Upper lobe of left lung (tissue), 6 donors: ENCODE results near the gene MAFF. TPM values are rescaled to one million over a fixed set of nuclear protein-coding genes. Genes with fewer than 3 reads are reported as not detected.

Source experiments
- ATAC-seq, 2 donors: fragments of 200-7000 bp; cut with Tn5 transposase; one replicate each; pipeline ENCODE4 v1.9.1; 2022; ENCODE audit warnings: mild to moderate bottlenecking in 2 of 2, moderate library complexity in 2 of 2; ENCODE audit not compliant: low FRiP score in 2 of 2
- DNase-seq, 2 donors: peaks; one replicate each; pipeline ENCODE4 v3.0.0-alpha.2; 2019 to 2020
- H3K27ac ChIP-seq, 4 donors: fragments of 200-600 bp; sonication (generic); one replicate each; pipeline ENCODE4 v1.5.1; 2016 to 2019
- H3K27me3 ChIP-seq, 4 donors: fragments of 200-600 bp; sonication (generic); one replicate each; pipeline ENCODE4 v1.5.1; 2017 to 2019
- H3K36me3 ChIP-seq, 4 donors: fragments of 200-600 bp; sonication (generic); one replicate each; pipeline ENCODE4 v1.5.1; 2016 to 2019
- H3K4me1 ChIP-seq, 4 donors: fragments of 200-600 bp; sonication (generic); one replicate each; pipeline ENCODE4 v1.5.1; 2018 to 2019
- H3K4me3 ChIP-seq, 4 donors: fragments of 200-600 bp; sonication (generic); one replicate each; pipeline ENCODE4 v1.5.1; 2017 to 2019; ENCODE audit warnings: mild to moderate bottlenecking in 2 of 4, moderate library complexity in 1 of 4
- H3K9me3 ChIP-seq, 4 donors: fragments of 200-600 bp; sonication (generic); one replicate each; pipeline ENCODE4 v1.5.1; 2018 to 2019
- EP300 ChIP-seq, 4 donors: sonication (generic); formaldehyde crosslinking; IDR thresholded peaks; one replicate each; pipeline ENCODE4 v1.5.1; 2017; ENCODE audit warnings: antibody characterized with exemption in 4 of 4, control low read depth in 2 of 4
- POLR2A ChIP-seq, 4 donors: fragments of 450-650 bp; IDR thresholded peaks; one replicate each; pipeline ENCODE4 v1.5.1; 2016 to 2017; ENCODE audit warnings: antibody characterized with exemption in 4 of 4, mild to moderate bottlenecking in 2 of 4
- POLR2AphosphoS5 ChIP-seq, 2 donors: sonication (generic); formaldehyde crosslinking; IDR thresholded peaks; one replicate each; pipeline ENCODE4 v1.5.1; 2017; ENCODE audit warnings: antibody characterized with exemption in 2 of 2
- WGBS, 2 donors: methylation state at CpG; one replicate each; pipeline ENCODE4 v1.1.5; 2017 to 2018; 5-methylcytosine and 5-hydroxymethylcytosine counted together
- total RNA-seq, 6 donors: library from RNA; depleted of rRNA in 4 of 6; stranded (reverse); fragments of >200 nt in 4 of 6; gene quantifications; one replicate each; pipeline versions ENCODE4 v1.1.0 to v1.2.1, GENCODE V29; 2016 to 2021
- TF ChIP-seq, protein P1 (sequence below), 6 experiments: fragments of 450-650 bp in 4 of 6; fragments of 200-600 bp in 2 of 6; sonication (generic) in 2 of 6; IDR thresholded peaks; one replicate each; pipeline ENCODE4 v1.5.1; 2016 to 2019; ENCODE audit warnings: antibody characterized with exemption in 6 of 6
- donor health status: DM: no; HTN: no; CAD: no; lungs with moderate emphysema.
- donor health status: DM: no; HTN: yes; CAD: no; lungs with severe emphysema.

MAFF gene
- total RNA-seq, 6 donors from 2014 or later, result 25.1 to 75.7 (median 44.5) TPM

DNA sequence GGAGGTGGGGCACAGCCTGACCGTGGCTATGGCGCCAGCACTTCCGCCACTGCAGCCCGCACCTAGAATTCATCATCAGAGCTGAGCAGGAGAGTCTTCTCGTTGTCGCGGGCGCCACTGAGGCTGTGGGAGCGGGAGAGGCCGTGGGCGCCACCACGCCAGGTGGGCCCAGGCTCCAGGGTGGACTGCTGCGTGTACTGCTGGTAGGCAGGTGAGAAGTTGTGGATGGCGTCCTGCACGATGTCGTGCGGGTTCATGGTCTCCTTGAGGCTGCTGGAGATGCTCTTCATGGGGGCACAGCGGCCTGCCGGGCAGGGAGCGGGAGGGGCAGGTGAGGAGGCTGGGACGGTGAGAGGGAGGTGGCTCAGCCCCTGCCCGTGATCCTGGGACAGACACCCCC lies 19.6 kb downstream of the MAFF start:
- H3K4me3 ChIP-seq, result no peak overlapping the region
- H3K27me3 ChIP-seq, result no peaks in the 10 kb centered on the region
- peaks cover 32 to 51% (median 50%) of the 10 kb centered on the region in 4 donors for H3K4me1 ChIP-seq
- 97 to 98% methylated on average over 13 to 22 of the region's 22 CpGs for WGBS, 2 donors
- H3K27ac ChIP-seq, result peak overlapping the region in 3 of 4 donors; percentile 70 to 92 (median 91)
- TF ChIP-seq, protein P1, sequence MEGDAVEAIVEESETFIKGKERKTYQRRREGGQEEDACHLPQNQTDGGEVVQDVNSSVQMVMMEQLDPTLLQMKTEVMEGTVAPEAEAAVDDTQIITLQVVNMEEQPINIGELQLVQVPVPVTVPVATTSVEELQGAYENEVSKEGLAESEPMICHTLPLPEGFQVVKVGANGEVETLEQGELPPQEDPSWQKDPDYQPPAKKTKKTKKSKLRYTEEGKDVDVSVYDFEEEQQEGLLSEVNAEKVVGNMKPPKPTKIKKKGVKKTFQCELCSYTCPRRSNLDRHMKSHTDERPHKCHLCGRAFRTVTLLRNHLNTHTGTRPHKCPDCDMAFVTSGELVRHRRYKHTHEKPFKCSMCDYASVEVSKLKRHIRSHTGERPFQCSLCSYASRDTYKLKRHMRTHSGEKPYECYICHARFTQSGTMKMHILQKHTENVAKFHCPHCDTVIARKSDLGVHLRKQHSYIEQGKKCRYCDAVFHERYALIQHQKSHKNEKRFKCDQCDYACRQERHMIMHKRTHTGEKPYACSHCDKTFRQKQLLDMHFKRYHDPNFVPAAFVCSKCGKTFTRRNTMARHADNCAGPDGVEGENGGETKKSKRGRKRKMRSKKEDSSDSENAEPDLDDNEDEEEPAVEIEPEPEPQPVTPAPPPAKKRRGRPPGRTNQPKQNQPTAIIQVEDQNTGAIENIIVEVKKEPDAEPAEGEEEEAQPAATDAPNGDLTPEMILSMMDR (IDR thresholded peaks at IDR 0.05), result no peak
- TF ChIP-seq EP300 (IDR thresholded peaks at IDR 0.05) (no peak), POLR2AphosphoS5 (IDR thresholded peaks at IDR 0.05) (no peak), POLR2A (IDR thresholded peaks at IDR 0.05) (no peak)
- H3K9me3 ChIP-seq, result no peaks in the 10 kb centered on the region
- no peak for DNase-seq
- peaks cover 6 to 59% (median 42%) of the 10 kb centered on the region in 4 donors for H3K36me3 ChIP-seq
- ATAC-seq, result no peak

DNA sequence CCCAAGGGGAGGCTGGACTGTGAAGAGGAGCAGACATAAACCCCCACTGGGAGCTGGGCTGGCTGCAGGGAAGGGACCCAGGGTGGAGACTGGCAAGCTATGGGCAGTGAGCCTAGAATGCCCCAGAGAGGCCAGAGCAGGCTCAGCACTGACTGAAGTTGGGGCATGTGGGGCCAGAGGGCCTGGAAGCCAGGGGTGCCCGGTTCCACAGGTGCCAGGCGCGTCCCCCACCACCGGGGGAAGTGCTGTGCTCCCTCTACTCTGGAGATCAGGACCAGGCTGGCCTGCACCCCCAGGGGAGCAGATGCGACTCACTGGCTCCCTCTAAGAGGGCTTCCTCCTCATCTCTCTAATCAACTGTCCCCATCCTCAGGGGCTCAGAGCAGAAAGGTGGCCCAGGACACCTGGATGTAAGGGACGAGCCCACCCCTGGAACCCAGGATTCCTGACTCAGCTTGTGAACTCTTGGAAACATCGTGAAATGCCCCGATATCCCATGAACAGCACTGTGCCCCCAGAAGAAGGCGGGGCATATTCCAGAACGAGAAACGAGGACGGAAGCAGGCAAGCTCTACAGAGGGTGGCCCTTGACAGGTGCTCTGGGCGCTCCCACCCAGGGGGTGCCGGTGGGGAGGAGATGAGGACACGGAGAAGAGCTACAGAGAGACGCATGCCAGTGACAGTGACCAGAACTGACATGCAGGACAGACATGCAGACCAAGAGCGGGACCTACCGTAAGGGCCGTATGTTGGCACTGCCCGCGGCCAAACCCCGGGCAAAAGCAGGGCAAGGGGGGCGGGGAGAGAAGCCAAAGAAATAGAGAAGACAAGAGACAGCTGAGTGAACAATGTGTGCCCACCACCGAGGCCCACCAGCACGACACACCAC lies 20.4 kb downstream of the MAFF start:
- ATAC-seq, result no peak
- H3K9me3 ChIP-seq, result no peaks in the 10 kb centered on the region
- no peak for DNase-seq
- H3K4me3 ChIP-seq, result no peak overlapping the region
- H3K4me1 ChIP-seq, result peaks cover 38 to 56% (median 53%) of the 10 kb centered on the region in 4 donors
- H3K27me3 ChIP-seq, result no peaks in the 10 kb centered on the region
- H3K27ac ChIP-seq, result peak overlapping the region; percentile 44 to 92 (median 80)
- TF ChIP-seq POLR2AphosphoS5 (IDR thresholded peaks at IDR 0.05), result no peak
- TF ChIP-seq, protein P1 (IDR thresholded peaks at IDR 0.05), result no peak
- WGBS, 2 donors, result 89 to 95% methylated on average over 24 to 25 of the region's 25 CpGs
- peaks cover 6 to 62% (median 45%) of the 10 kb centered on the region in 4 donors for H3K36me3 ChIP-seq

DNA sequence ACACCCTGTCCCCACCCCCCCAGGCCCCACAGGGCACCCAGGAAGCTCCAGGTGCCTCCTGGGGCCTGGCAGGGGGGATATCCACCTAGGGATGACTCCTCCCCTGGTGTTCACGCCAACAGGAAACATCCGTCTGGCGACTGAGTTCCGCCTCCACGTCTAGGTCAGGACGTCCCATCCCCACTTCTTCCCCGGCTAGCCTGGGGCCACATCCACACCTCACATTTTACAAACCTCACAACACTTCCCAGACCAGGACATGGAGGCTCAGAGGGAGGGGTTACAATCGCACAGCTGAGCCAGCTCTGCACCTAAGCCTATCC lies 21.0 kb downstream of the MAFF start:
- Histone ChIP-seq H3K4me3 (no peak overlapping the region), H3K36me3 (peaks cover 6 to 68% (median 48%) of the 10 kb centered on the region in 4 donors), H3K27ac (peak overlapping the region; percentile 44 to 92 (median 80)), H3K27me3 (no peaks in the 10 kb centered on the region), H3K4me1 (peaks cover 44 to 58% (median 56%) of the 10 kb centered on the region in 4 donors), H3K9me3 (no peaks in the 10 kb centered on the region)
- 69 to 75% methylated on average over 4 to 8 of the region's 8 CpGs for WGBS, 2 donors
- DNase-seq (no peak), ATAC-seq (no peak)
- peak in 1 of 2 donors; percentile 46 for TF ChIP-seq POLR2AphosphoS5 (IDR thresholded peaks at IDR 0.05)
- TF ChIP-seq, protein P1 (IDR thresholded peaks at IDR 0.05), result no peak
- TF ChIP-seq POLR2A (IDR thresholded peaks at IDR 0.05), result no peak
- TF ChIP-seq EP300 (IDR thresholded peaks at IDR 0.05), result peak in 3 of 4 donors; percentile 32 to 91 (median 91)

DNA sequence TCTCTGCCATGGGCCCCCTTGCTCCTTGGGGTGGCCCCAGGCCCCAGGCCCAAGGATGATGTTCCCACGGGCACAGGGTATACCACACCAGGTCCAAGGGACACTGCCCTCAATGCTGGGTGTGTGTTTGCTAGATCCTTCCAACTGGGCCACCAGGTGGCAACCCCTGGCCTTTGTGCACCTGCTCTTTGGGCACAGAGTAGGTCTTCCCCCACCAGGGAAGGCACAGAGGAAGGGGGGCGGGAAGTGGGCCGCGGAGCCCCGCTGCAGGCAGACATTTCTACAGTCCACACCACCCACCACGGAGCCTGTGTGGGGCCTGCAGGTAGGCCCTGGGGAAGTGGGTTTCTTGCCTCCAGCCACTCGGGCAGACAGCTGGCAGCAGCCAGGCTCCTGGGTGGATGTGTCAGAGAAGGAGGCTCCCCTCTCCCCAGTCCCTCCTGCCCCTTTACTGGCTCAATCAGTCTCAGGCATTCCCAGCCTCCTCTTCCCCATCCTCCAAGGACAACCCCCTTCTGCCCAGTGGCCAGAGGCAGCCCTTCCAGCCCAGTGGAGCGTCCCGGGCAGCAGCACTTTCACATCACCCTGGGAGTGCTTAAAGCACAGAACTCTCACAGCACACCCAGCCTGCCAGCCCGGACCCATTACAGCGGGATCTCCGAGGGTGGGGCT lies 21.6 kb downstream of the MAFF start:
- Histone ChIP-seq H3K4me1 (peaks cover 44 to 58% (median 56%) of the 10 kb centered on the region in 4 donors), H3K27ac (peak overlapping the region; percentile 44 to 92 (median 80)), H3K36me3 (peaks cover 6 to 73% (median 53%) of the 10 kb centered on the region in 4 donors), H3K27me3 (no peaks in the 10 kb centered on the region), H3K4me3 (no peak overlapping the region), H3K9me3 (no peaks in the 10 kb centered on the region)
- DNase-seq, result no peak
- TF ChIP-seq, protein P1 (IDR thresholded peaks at IDR 0.05), result peak in 1 of 6 experiments; percentile 8
- TF ChIP-seq POLR2AphosphoS5 (IDR thresholded peaks at IDR 0.05) (no peak), EP300 (IDR thresholded peaks at IDR 0.05) (no peak)
- ATAC-seq, result no peak
- 58 to 87% methylated on average over 11 of the region's 12 CpGs for WGBS, 2 donors
